SH-SY5Y (cell line): Measurements from ENCODE around the gene SCYL2.
A peak's percentile ranks its signal among the peaks of the same experiment; 100 is the strongest.

Source experiments
- GATA2 ChIP-seq: IDR thresholded peaks from 2 replicates; pipeline ENCODE4 v1.6.1; 2011; ENCODE audit warnings: mild to moderate bottlenecking, low read depth, low read length
- GATA3 ChIP-seq: IDR thresholded peaks from 2 replicates; pipeline ENCODE4 v1.6.1; 2011; ENCODE audit warnings: low read depth, mild to moderate bottlenecking, low read length, moderate library complexity

The SCYL2 gene

GRCh38 chr12:100293017-100293416 lies 26.0 kb downstream of the SCYL2 start:
- no peak for TF ChIP-seq GATA2
- TF ChIP-seq GATA3, result no peak

GRCh38 chr12:100295764-100296555 lies 29.0 kb downstream of the SCYL2 start:
- TF ChIP-seq GATA2 (no peak), GATA3 (no peak)

- no peak for TF ChIP-seq GATA3
- no peak for TF ChIP-seq GATA2
Measured at GRCh38 chr12:100302081-100302480, 35.1 kb downstream of the SCYL2 start.

- no peak for TF ChIP-seq GATA2
Measured at GRCh38 chr12:100303831-100304230, 36.9 kb downstream of the SCYL2 start.

- TF ChIP-seq GATA3 (no peak), GATA2 (no peak)
Measured at GRCh38 chr12:100311317-100311716, 44.3 kb downstream of the SCYL2 start.

GRCh38 chr12:100317371-100317770 lies 50.4 kb downstream of the SCYL2 start:
- peak; percentile 79 for TF ChIP-seq GATA3
- TF ChIP-seq GATA2, result peak; percentile 25; the same call in 1 of the 2 replicates

- no peak for TF ChIP-seq GATA2
- TF ChIP-seq GATA3, result no peak
Measured at GRCh38 chr12:100324498-100324897, 57.5 kb downstream of the SCYL2 start.

- no peak for TF ChIP-seq GATA3
Measured at GRCh38 chr12:100326208-100326607, 59.2 kb downstream of the SCYL2 start.

GRCh38 chr12:100329800-100330199 lies 62.8 kb downstream of the SCYL2 start:
- TF ChIP-seq GATA3, result no peak
- TF ChIP-seq GATA2, result no peak

GRCh38 chr12:100331871-100332270 lies 64.9 kb downstream of the SCYL2 start:
- TF ChIP-seq GATA2 (no peak), GATA3 (no peak)

GRCh38 chr12:100332852-100333251 lies 65.9 kb downstream of the SCYL2 start:
- TF ChIP-seq GATA3 (no peak), GATA2 (no peak)

GRCh38 chr12:100337299-100337698 lies 70.3 kb downstream of the SCYL2 start:
- TF ChIP-seq GATA2, result no peak
- TF ChIP-seq GATA3, result no peak

- TF ChIP-seq GATA2 (no peak), GATA3 (no peak)
Measured at GRCh38 chr12:100337727-100338126, 70.8 kb downstream of the SCYL2 start.

GRCh38 chr12:100339071-100339470 lies 72.1 kb downstream of the SCYL2 start:
- TF ChIP-seq GATA2 (no peak), GATA3 (no peak)

GRCh38 chr12:100345020-100345767 lies 78.2 kb downstream of the SCYL2 start:
- TF ChIP-seq GATA3 (no peak), GATA2 (no peak)

- TF ChIP-seq GATA2 (no peak), GATA3 (no peak)
Measured at GRCh38 chr12:100346660-100347059, 79.7 kb downstream of the SCYL2 start.
